HG02852 (cell line): ENCODE results near the gene RABGGTB.
"Not testable (repeated sequence)": the region's sequence is repeated elsewhere in the genome, so short reads cannot be mapped to it uniquely, and the experiment has no call there.

ENCODE experiments used
- ATAC-seq: cut with Tn5 transposase; IDR thresholded peaks from one replicate; pipeline ENCODE4 v1.9.1; 2021; ENCODE audit warnings: mild to moderate bottlenecking, moderate library complexity; ENCODE audit not compliant: unreplicated experiment

RABGGTB gene

GRCh38 chr1:75785983-75786853 lies at the start of gene RABGGTB:
TSS of gene RABGGTB (plus strand) at chr1:75786256. CDS start at chr1:75786272, 16 bp downstream.
- ATAC-seq: peak; percentile 66

- ATAC-seq: no peak
These were observed 43.9 kb upstream of the RABGGTB start for GRCh38 chr1:75742047-75742625.

GRCh38 chr1:75745276-75745675 lies 40.8 kb upstream of the RABGGTB start:
- ATAC-seq: peak; percentile 92

GRCh38 chr1:75757210-75757609 lies 28.8 kb upstream of the RABGGTB start:
- not testable (repeated sequence) for ATAC-seq

GRCh38 chr1:75758543-75758942 lies 27.5 kb upstream of the RABGGTB start:
- ATAC-seq: not testable (repeated sequence)

- no peak for ATAC-seq
These were observed 21.9 kb upstream of the RABGGTB start for GRCh38 chr1:75764057-75764655.

GRCh38 chr1:75765697-75766355 lies 20.2 kb upstream of the RABGGTB start:
- ATAC-seq: no peak

- no peak for ATAC-seq
These were observed 18.0 kb upstream of the RABGGTB start for GRCh38 chr1:75768016-75768415.

GRCh38 chr1:75770761-75771160 lies 15.3 kb upstream of the RABGGTB start:
- no peak for ATAC-seq

GRCh38 chr1:75771978-75772377 lies 14.1 kb upstream of the RABGGTB start:
- no peak for ATAC-seq

GRCh38 chr1:75777812-75778211 lies 8.2 kb upstream of the RABGGTB start:
- ATAC-seq: not testable (repeated sequence)

- ATAC-seq: not testable (repeated sequence)
These were observed 7.4 kb upstream of the RABGGTB start for GRCh38 chr1:75778694-75779093.

- not testable (repeated sequence) for ATAC-seq
These were observed 5.9 kb upstream of the RABGGTB start for GRCh38 chr1:75780183-75780582.

- ATAC-seq: not testable (repeated sequence)
These were observed 2.1 kb upstream of the RABGGTB start for GRCh38 chr1:75783920-75784319.

GRCh38 chr1:75785320-75785982 lies 605 bp upstream of the RABGGTB start:
- peak; percentile 21 for ATAC-seq

GRCh38 chr1:75786901-75787493 lies 941 bp downstream of the RABGGTB start:
- no peak for ATAC-seq

- ATAC-seq: no peak
These were observed 1.5 kb downstream of the RABGGTB start for GRCh38 chr1:75787524-75787923.

GRCh38 chr1:75789988-75790387 lies 3.9 kb downstream of the RABGGTB start:
- ATAC-seq: no peak

GRCh38 chr1:75791022-75791421 lies 5.0 kb downstream of the RABGGTB start:
- ATAC-seq: no peak

GRCh38 chr1:75792091-75792490 lies 6.0 kb downstream of the RABGGTB start:
- ATAC-seq: no peak
